Measurements from ENCODE around the gene CREB3L2.

DNA sequence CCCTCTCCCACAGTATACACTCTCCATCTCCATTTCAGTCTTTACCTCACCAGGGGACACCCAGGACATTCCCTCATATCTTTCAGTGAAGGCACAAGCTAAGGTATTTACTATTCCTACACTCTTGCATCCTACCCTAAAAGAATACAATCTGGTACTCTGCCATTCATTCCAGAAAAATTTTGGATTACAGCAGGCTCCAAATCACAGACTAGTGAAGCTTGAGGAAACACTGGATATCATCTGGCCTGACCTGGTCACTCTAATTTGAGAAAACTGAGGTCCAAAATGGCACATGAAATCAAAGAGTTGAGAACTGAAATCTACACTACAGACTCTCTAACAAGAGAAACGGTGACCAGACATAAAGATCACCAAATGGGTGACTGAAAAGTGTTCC is 61.7 kb downstream of the CREB3L2 start:
- TF ChIP-seq, protein P1, sequence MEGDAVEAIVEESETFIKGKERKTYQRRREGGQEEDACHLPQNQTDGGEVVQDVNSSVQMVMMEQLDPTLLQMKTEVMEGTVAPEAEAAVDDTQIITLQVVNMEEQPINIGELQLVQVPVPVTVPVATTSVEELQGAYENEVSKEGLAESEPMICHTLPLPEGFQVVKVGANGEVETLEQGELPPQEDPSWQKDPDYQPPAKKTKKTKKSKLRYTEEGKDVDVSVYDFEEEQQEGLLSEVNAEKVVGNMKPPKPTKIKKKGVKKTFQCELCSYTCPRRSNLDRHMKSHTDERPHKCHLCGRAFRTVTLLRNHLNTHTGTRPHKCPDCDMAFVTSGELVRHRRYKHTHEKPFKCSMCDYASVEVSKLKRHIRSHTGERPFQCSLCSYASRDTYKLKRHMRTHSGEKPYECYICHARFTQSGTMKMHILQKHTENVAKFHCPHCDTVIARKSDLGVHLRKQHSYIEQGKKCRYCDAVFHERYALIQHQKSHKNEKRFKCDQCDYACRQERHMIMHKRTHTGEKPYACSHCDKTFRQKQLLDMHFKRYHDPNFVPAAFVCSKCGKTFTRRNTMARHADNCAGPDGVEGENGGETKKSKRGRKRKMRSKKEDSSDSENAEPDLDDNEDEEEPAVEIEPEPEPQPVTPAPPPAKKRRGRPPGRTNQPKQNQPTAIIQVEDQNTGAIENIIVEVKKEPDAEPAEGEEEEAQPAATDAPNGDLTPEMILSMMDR (IDR thresholded peaks at IDR 0.05): no peak
- no peak for TF ChIP-seq POLR2A (IDR thresholded peaks at IDR 0.05)
- TF ChIP-seq EP300 (IDR thresholded peaks at IDR 0.05): no peak
